HFF-Myc (cell line): ENCODE data around the gene DLX1.

Source experiments
- DNase-seq: peaks from one replicate; pipeline ENCODE4 v3.0.0-alpha.2; 2011; ENCODE audit warnings: low read depth; ENCODE audit errors: extremely low read depth
- H3K4me3 ChIP-seq: replicated peaks from 2 replicates; pipeline ENCODE4 v1.5.1; 2011; ENCODE audit warnings: low read depth, mild to moderate bottlenecking, control low read depth, low read length
- TF ChIP-seq, protein P1 (sequence below): IDR thresholded peaks from 2 replicates; pipeline ENCODE4 v1.5.1; 2012; ENCODE audit warnings: mild to moderate bottlenecking, low read depth, low read length, control low read depth; ENCODE audit errors: missing control alignments

DLX1 gene

DNA sequence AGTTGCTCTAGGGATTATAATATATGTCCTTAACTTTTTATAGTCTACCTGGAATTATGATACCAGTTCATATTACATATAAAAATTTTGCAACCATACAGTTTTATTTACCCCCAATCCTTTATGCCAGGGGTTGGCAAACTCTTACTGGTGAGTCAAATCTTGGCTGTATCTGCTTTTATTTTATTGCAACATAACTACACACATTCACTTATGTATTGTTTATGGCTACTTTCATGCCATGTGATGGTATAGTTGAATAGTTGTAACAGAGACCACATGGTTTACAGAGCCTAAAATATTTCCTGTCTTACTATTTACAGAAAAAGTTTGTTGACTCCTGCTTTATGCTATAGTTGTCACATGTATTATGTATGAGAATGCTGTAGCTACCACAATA is 43.2 kb downstream of the DLX1 start:
- no peak for DNase-seq
- H3K4me3 ChIP-seq: no peak overlapping the region
- TF ChIP-seq, protein P1, sequence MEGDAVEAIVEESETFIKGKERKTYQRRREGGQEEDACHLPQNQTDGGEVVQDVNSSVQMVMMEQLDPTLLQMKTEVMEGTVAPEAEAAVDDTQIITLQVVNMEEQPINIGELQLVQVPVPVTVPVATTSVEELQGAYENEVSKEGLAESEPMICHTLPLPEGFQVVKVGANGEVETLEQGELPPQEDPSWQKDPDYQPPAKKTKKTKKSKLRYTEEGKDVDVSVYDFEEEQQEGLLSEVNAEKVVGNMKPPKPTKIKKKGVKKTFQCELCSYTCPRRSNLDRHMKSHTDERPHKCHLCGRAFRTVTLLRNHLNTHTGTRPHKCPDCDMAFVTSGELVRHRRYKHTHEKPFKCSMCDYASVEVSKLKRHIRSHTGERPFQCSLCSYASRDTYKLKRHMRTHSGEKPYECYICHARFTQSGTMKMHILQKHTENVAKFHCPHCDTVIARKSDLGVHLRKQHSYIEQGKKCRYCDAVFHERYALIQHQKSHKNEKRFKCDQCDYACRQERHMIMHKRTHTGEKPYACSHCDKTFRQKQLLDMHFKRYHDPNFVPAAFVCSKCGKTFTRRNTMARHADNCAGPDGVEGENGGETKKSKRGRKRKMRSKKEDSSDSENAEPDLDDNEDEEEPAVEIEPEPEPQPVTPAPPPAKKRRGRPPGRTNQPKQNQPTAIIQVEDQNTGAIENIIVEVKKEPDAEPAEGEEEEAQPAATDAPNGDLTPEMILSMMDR: no peak

DNA sequence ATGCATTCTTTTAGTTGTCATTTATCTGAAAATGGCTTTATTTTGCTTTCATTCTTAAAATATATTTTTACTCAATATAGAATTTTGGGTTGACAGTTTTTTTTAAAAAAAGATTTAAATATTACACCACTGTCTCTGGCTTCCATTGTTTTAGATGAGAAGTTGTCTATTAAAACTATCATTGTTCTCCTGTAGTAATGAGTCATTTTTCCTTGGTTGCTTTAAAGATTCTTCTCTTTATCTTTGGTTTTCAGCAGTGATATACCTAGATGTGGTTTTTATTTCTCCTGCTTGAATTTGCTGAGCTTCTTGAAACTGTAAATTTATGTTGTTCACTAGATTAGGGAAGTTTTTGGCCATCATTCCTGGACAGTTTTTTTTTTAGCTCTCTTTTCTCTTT is 44.1 kb downstream of the DLX1 start:
- no peak overlapping the region for H3K4me3 ChIP-seq
- no peak for DNase-seq
- TF ChIP-seq, protein P1: no peak

DNA sequence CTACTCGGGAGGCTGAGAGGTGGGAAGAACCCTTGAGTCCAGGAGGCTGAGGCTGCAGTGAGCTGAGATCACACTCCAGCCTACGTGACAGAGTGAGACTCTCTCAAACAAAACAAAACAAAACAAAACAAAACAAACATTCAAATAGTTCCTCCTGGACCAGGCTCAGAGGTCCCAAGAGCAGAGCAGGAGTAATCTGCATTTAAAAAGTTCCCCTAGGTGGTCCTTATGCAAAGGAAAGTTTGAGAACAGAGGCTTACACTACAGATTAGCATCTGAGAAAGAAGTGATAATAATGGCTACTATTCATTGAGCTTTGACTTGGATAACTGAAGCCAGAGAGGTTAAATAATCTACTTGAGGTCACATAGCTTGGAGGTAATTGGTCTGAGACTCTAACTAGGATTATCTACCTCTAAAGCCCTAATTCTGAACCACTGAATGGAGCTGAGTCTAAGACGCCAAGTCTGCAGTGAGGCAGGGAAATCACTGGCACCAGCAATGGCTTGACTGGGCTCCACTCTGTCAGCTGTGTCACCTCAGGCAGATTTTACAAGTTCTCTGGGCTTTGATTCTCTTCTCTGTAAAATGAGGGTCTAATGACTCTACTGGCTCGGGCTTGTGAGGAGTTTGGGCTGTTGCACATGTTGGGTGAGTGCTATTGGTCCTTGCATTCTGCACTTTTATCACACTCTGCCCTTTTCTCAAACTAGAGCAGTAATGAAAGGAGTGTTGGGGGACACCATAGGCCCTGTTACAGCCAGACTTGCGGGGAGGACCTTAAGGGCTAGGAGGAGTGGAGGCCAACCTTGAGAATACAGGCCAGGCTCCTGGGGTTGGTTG is 46.6 kb downstream of the DLX1 start:
- no peak overlapping the region for H3K4me3 ChIP-seq
- DNase-seq: no peak
- TF ChIP-seq, protein P1: no peak

DNA sequence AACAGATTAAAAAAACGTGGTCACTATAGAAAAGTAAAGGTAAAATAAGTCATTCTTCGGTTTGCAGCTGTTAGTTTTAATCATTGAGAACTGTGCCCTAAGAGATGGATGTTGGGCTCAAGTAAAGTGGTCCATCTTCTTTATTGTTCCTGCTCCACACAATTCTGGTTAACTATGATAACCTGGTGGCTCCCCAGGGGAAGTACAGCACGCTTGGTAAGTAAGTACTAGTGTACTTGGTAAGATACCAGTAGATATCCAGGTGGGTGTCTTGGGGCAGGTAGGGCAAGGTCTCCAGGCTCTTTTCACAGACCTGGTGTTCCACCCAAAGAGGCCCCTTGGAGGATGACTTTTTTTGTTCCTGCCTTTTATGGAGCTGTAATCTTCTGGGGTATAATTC is 49.0 kb downstream of the DLX1 start:
- TF ChIP-seq, protein P1: no peak
- no peak for DNase-seq
- no peak overlapping the region for H3K4me3 ChIP-seq

DNA sequence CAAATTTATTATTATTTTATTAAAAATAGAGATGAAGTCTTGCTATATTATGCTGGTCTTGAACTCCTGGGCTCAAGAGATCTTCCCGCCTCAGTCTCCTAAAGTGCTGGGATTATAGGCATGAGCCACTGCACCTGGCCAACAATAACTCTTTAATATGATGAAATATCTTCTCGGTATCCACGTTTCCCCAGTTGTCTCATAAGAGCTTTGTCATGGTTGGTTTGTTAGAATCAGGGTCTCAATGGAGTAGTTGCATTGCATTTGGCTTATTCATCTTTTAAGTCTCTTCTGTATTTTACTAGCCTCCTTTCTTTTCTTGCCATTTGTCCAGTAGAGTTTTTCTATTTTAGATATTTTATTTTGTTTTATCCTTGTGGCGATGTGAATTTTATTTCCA is 50.1 kb downstream of the DLX1 start:
- no peak for DNase-seq
- TF ChIP-seq, protein P1: no peak
- no peak overlapping the region for H3K4me3 ChIP-seq

DNA sequence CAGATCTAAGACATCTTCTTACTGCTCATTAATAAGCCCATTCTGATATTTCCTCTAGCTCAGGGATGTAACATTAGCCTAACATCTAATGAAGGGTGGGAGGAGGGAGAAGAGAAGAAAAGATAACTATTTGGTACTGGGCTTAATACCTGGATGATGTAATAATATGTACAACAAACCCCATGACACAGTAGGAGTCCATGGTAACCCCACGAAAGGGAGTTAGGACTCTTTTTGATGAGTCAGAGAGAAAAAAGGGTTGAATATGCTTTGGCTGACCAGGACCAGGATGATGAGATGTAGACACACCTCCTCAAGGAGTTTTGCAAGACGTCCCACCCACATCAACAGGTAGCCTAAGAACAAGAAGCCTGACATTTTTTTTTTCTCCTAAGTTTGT is 51.8 kb downstream of the DLX1 start:
- TF ChIP-seq, protein P1: no peak

More for the DNA sequence above, 51.8 kb downstream of the DLX1 start:
- H3K4me3 ChIP-seq: no peak overlapping the region
- no peak for DNase-seq
